Measurements from ENCODE around the gene CD36. TPM values are rescaled to one million over a fixed set of nuclear protein-coding genes. Genes with fewer than 3 reads are reported as not detected.

CD36 gene
- total and polyA plus RNA-seq, 4 donors: 40.1 to 726 (median 115) TPM

GRCh38 chr7:80632819-80633218 lies 5.6 kb upstream of the CD36 start:
- H3K36me3 ChIP-seq (ENCODE audit: control insufficient read depth in 4 of 4, insufficient read depth in 4 of 4, low read length in 4 of 4): no peaks in the 10 kb centered on the region
- DNase-seq (no peak), ATAC-seq (ENCODE audit: insufficient read depth, low FRiP score) (no peak)
- H3K9ac ChIP-seq (ENCODE audit: insufficient read depth in 1 of 2, low read length in 2 of 2): no peak overlapping the region
- 47 to 84% methylated on average over 3 of the region's 3 CpGs for WGBS, 2 donors
- H3K9me3 ChIP-seq (ENCODE audit: control insufficient read depth in 4 of 4, insufficient read depth in 3 of 4, low read length in 3 of 4): no peaks in the 10 kb centered on the region
- no peaks in the 10 kb centered on the region for H3K27me3 ChIP-seq (ENCODE audit: control insufficient read depth in 3 of 3, insufficient read depth in 3 of 3, low read length in 2 of 3)
- H3K27ac ChIP-seq (ENCODE audit: low read depth in 1 of 2, low read length in 1 of 2): peak overlapping the region in 1 of 2 donors; percentile 9
- no peak for TF ChIP-seq CTCF (IDR thresholded peaks at IDR 0.05; ENCODE audit: control extremely low read depth, extremely low read depth)
- peaks cover 0 to 33% (median 10%) of the 10 kb centered on the region in 5 donors for H3K4me1 ChIP-seq (ENCODE audit: control insufficient read depth in 5 of 5, insufficient read depth in 5 of 5, low read length in 5 of 5)
- no peak overlapping the region for H3K4me3 ChIP-seq

- Histone ChIP-seq H3K27ac (ENCODE audit: low read depth in 1 of 2, low read length in 1 of 2) (no peak overlapping the region), H3K9me3 (ENCODE audit: control insufficient read depth in 4 of 4, insufficient read depth in 3 of 4, low read length in 3 of 4) (no peaks in the 10 kb centered on the region), H3K4me1 (ENCODE audit: control insufficient read depth in 5 of 5, insufficient read depth in 5 of 5, low read length in 5 of 5) (peaks cover 0 to 35% (median 10%) of the 10 kb centered on the region in 5 donors), H3K4me3 (no peak overlapping the region), H3K36me3 (ENCODE audit: control insufficient read depth in 4 of 4, insufficient read depth in 4 of 4, low read length in 4 of 4) (no peaks in the 10 kb centered on the region), H3K9ac (ENCODE audit: insufficient read depth in 1 of 2, low read length in 2 of 2) (no peak overlapping the region), H3K27me3 (ENCODE audit: control insufficient read depth in 3 of 3, insufficient read depth in 3 of 3, low read length in 2 of 3) (no peaks in the 10 kb centered on the region)
- WGBS, 2 donors: 8 to 14% methylated on average over 2 of the region's 2 CpGs
- ATAC-seq (ENCODE audit: insufficient read depth, low FRiP score) (peak; percentile 58), DNase-seq (peak in 2 of 3 donors; percentile 84 to 91)
- TF ChIP-seq CTCF (IDR thresholded peaks at IDR 0.05; ENCODE audit: control extremely low read depth, extremely low read depth): no peak
These were observed 3.9 kb upstream of the CD36 start for GRCh38 chr7:80634505-80634904.

GRCh38 chr7:80635533-80635932 lies 2.9 kb upstream of the CD36 start:
- Histone ChIP-seq H3K9ac (ENCODE audit: insufficient read depth in 1 of 2, low read length in 2 of 2) (no peak overlapping the region), H3K27ac (ENCODE audit: low read depth in 1 of 2, low read length in 1 of 2) (peak overlapping the region in 1 of 2 donors; percentile 24), H3K4me1 (ENCODE audit: control insufficient read depth in 5 of 5, insufficient read depth in 5 of 5, low read length in 5 of 5) (peaks cover 0 to 31% (median 8%) of the 10 kb centered on the region in 5 donors), H3K4me3 (no peak overlapping the region), H3K36me3 (ENCODE audit: control insufficient read depth in 4 of 4, insufficient read depth in 4 of 4, low read length in 4 of 4) (no peaks in the 10 kb centered on the region), H3K27me3 (ENCODE audit: control insufficient read depth in 3 of 3, insufficient read depth in 3 of 3, low read length in 2 of 3) (no peaks in the 10 kb centered on the region), H3K9me3 (ENCODE audit: control insufficient read depth in 4 of 4, insufficient read depth in 3 of 4, low read length in 3 of 4) (no peaks in the 10 kb centered on the region)
- ATAC-seq (ENCODE audit: insufficient read depth, low FRiP score) (no peak), DNase-seq (no peak)
- 59 to 70% methylated on average over 1 of the region's 1 CpG for WGBS, 2 donors
- no peak for TF ChIP-seq CTCF (IDR thresholded peaks at IDR 0.05; ENCODE audit: control extremely low read depth, extremely low read depth)

- Histone ChIP-seq H3K4me3 (no peak overlapping the region), H3K9me3 (ENCODE audit: control insufficient read depth in 4 of 4, insufficient read depth in 3 of 4, low read length in 3 of 4) (no peaks in the 10 kb centered on the region), H3K4me1 (ENCODE audit: control insufficient read depth in 5 of 5, insufficient read depth in 5 of 5, low read length in 5 of 5) (peaks cover 0 to 27% (median 4%) of the 10 kb centered on the region in 5 donors), H3K36me3 (ENCODE audit: control insufficient read depth in 4 of 4, insufficient read depth in 4 of 4, low read length in 4 of 4) (no peaks in the 10 kb centered on the region), H3K9ac (ENCODE audit: insufficient read depth in 1 of 2, low read length in 2 of 2) (no peak overlapping the region), H3K27ac (ENCODE audit: low read depth in 1 of 2, low read length in 1 of 2) (peak overlapping the region in 1 of 2 donors; percentile 24), H3K27me3 (ENCODE audit: control insufficient read depth in 3 of 3, insufficient read depth in 3 of 3, low read length in 2 of 3) (no peaks in the 10 kb centered on the region)
- DNase-seq (no peak), ATAC-seq (ENCODE audit: insufficient read depth, low FRiP score) (no peak)
- WGBS, 2 donors: 18 to 19% methylated on average over 2 of the region's 2 CpGs
- no peak for TF ChIP-seq CTCF (IDR thresholded peaks at IDR 0.05; ENCODE audit: control extremely low read depth, extremely low read depth)
These were observed 2.4 kb upstream of the CD36 start for GRCh38 chr7:80635998-80636397.
